OCI-LY1 (cell line): ENCODE data around the gene IL1R2.

Experiments used
- H2AFZ ChIP-seq: fragments of 200-600 bp; sonication (generic), shearing (Covaris generic); 2 replicates; pipeline ENCODE4 v1.6.0; 2014; ENCODE audit warnings: antibody characterized with exemption, mild to moderate bottlenecking, low read length
- H3F3A ChIP-seq: fragments of 200-600 bp; sonication (generic), shearing (Covaris generic); 2 replicates; pipeline ENCODE4 v1.6.0; 2014; ENCODE audit warnings: mild to moderate bottlenecking, antibody characterized with exemption, low read length, moderate library complexity; ENCODE audit not compliant: insufficient read depth
- H3K27ac ChIP-seq: fragments of 200-600 bp; sonication (generic); 2 replicates; pipeline ENCODE4 v1.5.1; 2014; ENCODE audit warnings: low read length, mixed run types, mild to moderate bottlenecking, low read depth; ENCODE audit not compliant: poor library complexity, severe bottlenecking
- H3K27me3 ChIP-seq: fragments of 200-600 bp; sonication (generic); 2 replicates; pipeline ENCODE4 v1.6.0; 2014; ENCODE audit warnings: antibody characterized with exemption, mild to moderate bottlenecking, low read length, moderate library complexity; ENCODE audit not compliant: insufficient read depth
- H3K36me3 ChIP-seq: fragments of 200-600 bp; sonication (generic); 2 replicates; pipeline ENCODE4 v1.6.1; 2014; ENCODE audit warnings: mild to moderate bottlenecking, antibody characterized with exemption, low read length, moderate library complexity, mixed read lengths; ENCODE audit not compliant: insufficient read depth
- H3K4me1 ChIP-seq: fragments of 200-600 bp; sonication (generic); 2 replicates; pipeline ENCODE4 v1.5.1; 2014; ENCODE audit warnings: mild to moderate bottlenecking, low read length, moderate library complexity; ENCODE audit not compliant: insufficient read depth, severe bottlenecking
- H3K4me2 ChIP-seq: fragments of 200-600 bp; sonication (generic), shearing (Covaris generic); 2 replicates; pipeline ENCODE4 v1.6.1; 2014; ENCODE audit warnings: low read length
- H3K4me3 ChIP-seq: fragments of 200-600 bp; sonication (generic); 2 replicates; pipeline ENCODE4 v1.5.1; 2014; ENCODE audit warnings: low read length, low read depth, mild to moderate bottlenecking, mixed read lengths; ENCODE audit not compliant: poor library complexity, severe bottlenecking
- H3K79me2 ChIP-seq: fragments of 200-600 bp; shearing (Covaris generic); 2 replicates; pipeline ENCODE4 v1.6.1; 2016; ENCODE audit warnings: mixed run types, low read length, mixed read lengths; ENCODE audit not compliant: insufficient read depth
- H3K9ac ChIP-seq: fragments of 200-600 bp; sonication (generic), shearing (Covaris generic); 2 replicates; pipeline ENCODE4 v1.6.1; 2014; ENCODE audit warnings: mild to moderate bottlenecking, low read length, mixed read lengths
- H3K9me2 ChIP-seq: fragments of 200-600 bp; sonication (generic), shearing (Covaris generic); 2 replicates; pipeline ENCODE4 v1.6.1; 2014; ENCODE audit warnings: low read depth, mild to moderate bottlenecking, low read length, mixed read lengths
- H3K9me3 ChIP-seq: fragments of 200-600 bp; shearing (Covaris generic); 2 replicates; pipeline ENCODE4 v1.6.1; 2014; ENCODE audit warnings: low read length, mixed read lengths
- H4K20me1 ChIP-seq: fragments of 200-600 bp; sonication (generic), shearing (Covaris generic); 2 replicates; pipeline ENCODE4 v1.6.0; 2016; ENCODE audit warnings: mild to moderate bottlenecking, low read length; ENCODE audit not compliant: insufficient read depth
- CTCF ChIP-seq: fragments of 200-600 bp; sonication (generic), shearing (Covaris generic); IDR thresholded peaks from 2 replicates; pipeline ENCODE4 v1.5.1; 2017; ENCODE audit warnings: mild to moderate bottlenecking, antibody characterized with exemption, low read length, moderate library complexity, mixed read lengths
- EZH2 ChIP-seq: fragments of 200-600 bp; sonication (generic), shearing (Covaris generic); IDR thresholded peaks from 2 replicates; pipeline ENCODE4 v1.8.0; 2017; ENCODE audit warnings: borderline replicate concordance, mixed run types, mild to moderate bottlenecking, antibody characterized with exemption, low read length, moderate library complexity, mixed read lengths

The IL1R2 gene

GRCh38 chr2:102049756-102050443, 58.1 kb downstream of the IL1R2 start:
- Histone ChIP-seq H3K9me3 (no peaks in the 10 kb centered on the region), H3K79me2 (no peaks in the 10 kb centered on the region), H3K27ac (no peak overlapping the region), H3K36me3 (no peaks in the 10 kb centered on the region), H3K4me1 (no peaks in the 10 kb centered on the region), H3K4me3 (no peak overlapping the region), H3K9ac (no peak overlapping the region), H3K4me2 (no peak overlapping the region), H4K20me1 (no peaks in the 10 kb centered on the region), H3K27me3 (no peaks in the 10 kb centered on the region), H3F3A (no peaks in the 10 kb centered on the region), H2AFZ (no peak overlapping the region), H3K9me2 (no peaks in the 10 kb centered on the region)
- TF ChIP-seq CTCF = no peak
- TF ChIP-seq EZH2 = no peak

- Histone ChIP-seq H3K9me2 (no peaks in the 10 kb centered on the region), H4K20me1 (no peaks in the 10 kb centered on the region), H3K9ac (no peak overlapping the region), H3K79me2 (no peaks in the 10 kb centered on the region), H3F3A (no peaks in the 10 kb centered on the region), H3K27me3 (no peaks in the 10 kb centered on the region), H3K27ac (no peak overlapping the region), H3K4me2 (no peak overlapping the region), H3K4me3 (no peak overlapping the region), H3K4me1 (no peaks in the 10 kb centered on the region), H3K9me3 (no peaks in the 10 kb centered on the region), H3K36me3 (no peaks in the 10 kb centered on the region), H2AFZ (no peak overlapping the region)
- TF ChIP-seq EZH2 = no peak
- no peak for TF ChIP-seq CTCF
Observed at GRCh38 chr2:102050854-102051391, 59.2 kb downstream of the IL1R2 start.

GRCh38 chr2:102051692-102052277, 60.0 kb downstream of the IL1R2 start:
- no peak overlapping the region for H3K4me2 ChIP-seq
- H3K27ac ChIP-seq = no peak overlapping the region
- no peaks in the 10 kb centered on the region for H3K9me2 ChIP-seq
- no peaks in the 10 kb centered on the region for H3K27me3 ChIP-seq
- H3K4me3 ChIP-seq = no peak overlapping the region
- H3K9me3 ChIP-seq = no peaks in the 10 kb centered on the region
- no peaks in the 10 kb centered on the region for H4K20me1 ChIP-seq
- H3F3A ChIP-seq = no peaks in the 10 kb centered on the region
- no peaks in the 10 kb centered on the region for H3K4me1 ChIP-seq
- no peak for TF ChIP-seq EZH2
- no peak for TF ChIP-seq CTCF
- no peak overlapping the region for H3K9ac ChIP-seq
- H2AFZ ChIP-seq = no peak overlapping the region
- no peaks in the 10 kb centered on the region for H3K36me3 ChIP-seq
- H3K79me2 ChIP-seq = no peaks in the 10 kb centered on the region
